Adipocyte (in vitro differentiated cells): Measurements from ENCODE around the gene ABCA13.

Experiments used
- DNase-seq: peaks from one replicate; pipeline ENCODE4 v3.0.0-alpha.2; 2015; ENCODE audit warnings: low read depth
- H3K27me3 ChIP-seq: replicated peaks from 2 replicates; pipeline ENCODE4 v1.7.0; 2013; ENCODE audit warnings: mild to moderate bottlenecking, low read length, moderate library complexity; ENCODE audit not compliant: control insufficient read depth, insufficient read depth
- H3K36me3 ChIP-seq: 2 replicates; pipeline ENCODE4 v1.7.0; 2013; ENCODE audit warnings: low read length, mild to moderate bottlenecking, moderate library complexity; ENCODE audit not compliant: control insufficient read depth, insufficient read depth, severe bottlenecking
- H3K4me1 ChIP-seq: 2 replicates; pipeline ENCODE4 v1.7.0; 2013; ENCODE audit warnings: mild to moderate bottlenecking, low read length, moderate library complexity; ENCODE audit not compliant: control insufficient read depth, insufficient read depth
- H3K4me3 ChIP-seq: 2 replicates; pipeline ENCODE4 v1.7.0; 2013; ENCODE audit warnings: mild to moderate bottlenecking, low read length, moderate library complexity
- H3K9ac ChIP-seq: 2 replicates; pipeline ENCODE4 v1.7.0; 2013; ENCODE audit warnings: mild to moderate bottlenecking, low read length, moderate library complexity
- H3K9me3 ChIP-seq: 2 replicates; pipeline ENCODE4 v1.7.0; 2013; ENCODE audit warnings: mild to moderate bottlenecking, low read length, moderate library complexity; ENCODE audit not compliant: control insufficient read depth

ABCA13 gene

DNA sequence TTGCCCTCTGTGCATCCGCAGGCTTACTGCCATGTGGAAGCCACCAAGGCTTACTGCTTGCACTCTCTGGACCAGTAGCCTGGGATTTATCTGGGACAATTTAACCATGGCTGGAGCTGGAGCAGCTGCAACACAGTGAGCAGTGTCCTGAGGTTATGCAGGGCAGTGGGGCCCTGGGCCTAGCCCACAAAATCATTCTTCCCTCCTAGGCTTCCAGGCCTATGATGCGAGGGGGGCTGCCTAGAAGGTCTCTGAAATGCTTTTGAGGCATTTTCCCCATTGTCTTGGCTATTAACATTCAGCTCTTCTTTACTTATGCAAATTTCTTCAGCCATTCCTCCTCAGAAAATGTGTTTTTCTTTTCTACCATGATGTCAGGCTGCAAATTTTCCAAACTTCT, 439.4 kb downstream of the ABCA13 start:
- Histone ChIP-seq H3K27me3 (no peaks in the 10 kb centered on the region), H3K4me3 (no peak overlapping the region), H3K9ac (no peak overlapping the region), H3K36me3 (no peaks in the 10 kb centered on the region), H3K9me3 (no peaks in the 10 kb centered on the region), H3K4me1 (no peaks in the 10 kb centered on the region)
- no peak for DNase-seq

DNA sequence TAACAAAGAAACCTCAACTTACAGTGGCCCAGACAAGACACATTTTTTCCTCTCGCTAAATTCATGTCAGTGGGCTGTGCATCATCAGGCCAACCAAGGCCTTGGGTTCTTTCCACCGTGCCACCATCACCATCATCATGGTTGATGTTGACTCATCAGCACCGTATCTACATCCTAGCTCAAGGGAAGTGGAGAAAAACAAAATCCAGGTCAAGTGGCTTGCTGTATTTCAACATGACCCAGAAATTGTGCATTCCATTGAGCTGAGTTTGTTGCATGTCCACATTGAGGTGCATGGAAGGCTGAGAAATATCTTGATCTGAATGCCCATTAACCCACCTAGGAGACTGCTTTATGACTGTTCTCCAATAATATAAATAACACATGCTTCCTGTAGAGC, 440.7 kb downstream of the ABCA13 start:
- H3K4me3 ChIP-seq = no peak overlapping the region
- H3K9me3 ChIP-seq = no peaks in the 10 kb centered on the region
- no peaks in the 10 kb centered on the region for H3K27me3 ChIP-seq
- no peak for DNase-seq
- H3K4me1 ChIP-seq = no peaks in the 10 kb centered on the region
- no peak overlapping the region for H3K9ac ChIP-seq
- no peaks in the 10 kb centered on the region for H3K36me3 ChIP-seq

DNA sequence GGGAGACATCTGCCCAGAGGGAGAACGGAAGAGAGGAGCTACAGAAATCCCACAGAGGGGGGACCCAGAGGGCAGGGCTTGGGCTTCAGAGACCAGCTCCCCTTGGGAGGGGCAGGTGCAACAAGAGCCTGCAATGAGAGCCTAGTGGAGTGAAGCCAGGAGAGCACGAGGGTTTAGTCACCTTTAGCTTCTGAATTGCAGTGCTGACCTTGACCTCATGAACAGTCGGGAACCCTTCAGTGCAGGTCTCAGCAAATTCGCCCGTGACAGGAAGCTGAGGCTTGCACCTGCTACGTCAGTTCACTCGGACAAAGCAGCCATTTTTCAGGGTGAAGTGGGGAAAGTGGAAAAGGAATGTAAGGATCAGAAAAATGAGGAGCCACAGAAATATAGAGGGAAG, 446.2 kb downstream of the ABCA13 start:
- H3K27me3 ChIP-seq = no peaks in the 10 kb centered on the region

DNA sequence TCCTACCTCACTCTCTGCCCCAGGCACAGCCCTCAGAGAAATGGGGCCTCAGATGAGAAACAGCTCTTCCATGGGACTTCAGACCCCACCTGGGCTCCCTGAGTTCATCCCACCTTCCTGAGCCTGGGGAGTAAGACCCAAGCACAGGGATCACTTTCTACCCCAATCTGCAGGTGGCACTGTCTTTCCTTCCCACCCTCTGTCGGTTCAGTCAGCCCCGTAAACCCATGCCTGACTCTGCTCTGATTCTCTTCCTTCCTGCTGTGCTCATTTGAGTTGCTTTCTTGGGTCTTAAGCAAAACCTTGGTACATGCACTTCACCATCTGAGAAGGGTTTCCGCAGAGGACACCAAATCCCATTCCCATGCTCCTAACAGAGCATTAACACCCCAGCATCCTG, 446.7 kb downstream of the ABCA13 start:
- no peaks in the 10 kb centered on the region for H3K4me1 ChIP-seq

More for the DNA sequence above, 446.2 kb downstream of the ABCA13 start:
- H3K4me3 ChIP-seq = no peak overlapping the region
- H3K36me3 ChIP-seq = no peaks in the 10 kb centered on the region
- DNase-seq = no peak
- H3K4me1 ChIP-seq = no peaks in the 10 kb centered on the region
- no peak overlapping the region for H3K9ac ChIP-seq
- H3K9me3 ChIP-seq = no peaks in the 10 kb centered on the region

DNA sequence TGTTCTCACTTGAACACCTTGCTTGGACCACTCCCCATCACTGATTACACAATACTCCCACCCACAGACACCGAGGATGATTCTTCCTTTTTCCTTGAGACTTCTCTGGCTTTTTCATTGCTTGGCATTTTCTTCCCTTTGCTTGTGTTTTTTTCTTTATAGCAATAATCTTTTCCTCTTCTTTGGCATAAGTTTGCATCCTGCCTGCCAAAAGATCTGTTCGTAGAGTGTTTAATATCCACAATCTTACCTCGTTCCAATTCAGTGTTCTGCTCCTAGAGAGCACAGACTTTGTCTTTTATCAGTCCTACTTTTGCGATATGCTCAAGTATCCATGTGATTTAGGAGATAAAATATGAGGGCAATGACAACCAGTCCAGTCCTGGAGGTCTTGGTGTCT, 449.8 kb downstream of the ABCA13 start:
- H3K4me1 ChIP-seq = no peaks in the 10 kb centered on the region

More for the DNA sequence above, 446.7 kb downstream of the ABCA13 start:
- no peak overlapping the region for H3K9ac ChIP-seq
- no peaks in the 10 kb centered on the region for H3K27me3 ChIP-seq
- no peak for DNase-seq
- H3K4me3 ChIP-seq = no peak overlapping the region
- H3K9me3 ChIP-seq = no peaks in the 10 kb centered on the region
- no peaks in the 10 kb centered on the region for H3K36me3 ChIP-seq

DNA sequence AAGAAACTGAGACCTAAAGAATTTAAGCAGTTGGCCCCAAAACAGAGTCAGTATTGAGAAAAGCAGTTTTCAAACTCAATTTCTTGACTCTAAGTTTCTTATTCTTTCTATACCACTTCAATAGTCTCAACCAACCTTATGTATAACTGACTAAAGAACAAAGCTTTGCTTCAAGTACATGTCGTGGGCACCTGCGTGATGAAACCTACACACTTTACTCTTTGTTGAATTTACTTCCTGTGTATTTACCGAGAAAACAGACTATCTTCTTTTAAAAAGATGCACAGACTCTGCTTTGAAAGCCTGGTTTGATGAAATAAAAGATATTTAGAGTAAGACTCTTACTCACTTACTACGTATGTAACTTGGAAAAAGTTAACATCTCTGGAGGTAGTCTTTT, 455.9 kb downstream of the ABCA13 start:
- DNase-seq = no peak
- no peaks in the 10 kb centered on the region for H3K4me1 ChIP-seq

More for the DNA sequence above, 449.8 kb downstream of the ABCA13 start:
- DNase-seq = no peak
- Histone ChIP-seq H3K9me3 (peaks cover 5% of the 10 kb centered on the region), H3K4me3 (no peak overlapping the region), H3K9ac (no peak overlapping the region), H3K36me3 (no peaks in the 10 kb centered on the region), H3K27me3 (no peaks in the 10 kb centered on the region)

DNA sequence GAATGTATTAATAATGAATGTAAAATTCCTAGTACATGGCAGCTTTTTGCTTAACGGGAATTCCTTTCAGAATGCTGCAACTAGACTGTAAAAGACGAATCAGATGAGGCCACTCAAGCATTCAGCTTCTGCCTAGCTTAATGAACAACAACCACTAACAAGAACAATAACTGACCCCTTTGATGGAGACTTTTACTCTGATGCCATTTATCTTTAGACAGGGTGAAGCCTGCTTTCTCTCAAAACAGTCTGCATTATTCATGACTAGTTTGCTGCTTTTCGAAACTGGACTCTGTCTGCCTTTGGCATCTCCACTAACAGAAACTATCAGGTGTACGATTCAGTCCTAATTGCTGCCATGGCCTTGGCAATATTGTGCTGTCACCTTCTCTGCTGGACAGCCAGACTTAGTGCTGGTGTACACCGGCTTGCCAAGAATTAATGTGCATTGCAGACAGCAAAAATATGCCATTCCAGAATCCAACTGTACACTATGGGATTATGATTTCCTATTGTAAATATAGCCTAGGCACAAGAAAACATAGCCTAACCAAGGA, 457.6 kb downstream of the ABCA13 start:
- H3K9me3 ChIP-seq = no peaks in the 10 kb centered on the region
- no peak overlapping the region for H3K9ac ChIP-seq
- no peaks in the 10 kb centered on the region for H3K4me1 ChIP-seq
- H3K4me3 ChIP-seq = no peak overlapping the region
- H3K27me3 ChIP-seq = peaks cover 3% of the 10 kb centered on the region
- no peak for DNase-seq
- H3K36me3 ChIP-seq = no peaks in the 10 kb centered on the region

More for the DNA sequence above, 455.9 kb downstream of the ABCA13 start:
- no peak overlapping the region for H3K4me3 ChIP-seq
- H3K9me3 ChIP-seq = peaks cover 5% of the 10 kb centered on the region
- H3K9ac ChIP-seq = no peak overlapping the region
- no peaks in the 10 kb centered on the region for H3K36me3 ChIP-seq
- peaks cover 3% of the 10 kb centered on the region for H3K27me3 ChIP-seq

DNA sequence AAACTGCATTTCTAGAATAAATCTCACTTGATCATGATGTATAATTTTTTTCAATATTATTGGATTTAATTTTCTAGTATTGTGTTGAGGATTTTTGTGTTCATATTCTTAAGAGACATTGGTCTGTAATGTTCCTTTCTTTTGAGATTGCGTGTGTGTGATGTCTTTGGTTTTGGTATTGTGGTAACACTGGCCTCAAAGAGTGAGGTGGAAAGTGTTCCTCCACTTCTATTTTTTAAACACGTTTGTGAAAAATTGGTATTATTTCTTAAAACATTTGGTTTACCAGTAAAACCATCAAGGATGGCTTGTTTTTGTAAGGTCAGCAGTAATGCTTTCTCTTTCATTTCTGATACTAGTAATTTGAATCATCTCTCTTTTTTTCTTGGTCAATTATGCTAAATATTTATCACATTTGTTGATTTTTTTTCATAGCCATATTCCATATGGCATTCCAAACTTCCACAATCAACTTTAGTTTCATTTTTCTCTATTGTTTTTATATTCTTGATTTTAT, 462.9 kb downstream of the ABCA13 start:
- H3K27me3 ChIP-seq = no peaks in the 10 kb centered on the region
- H3K9me3 ChIP-seq = no peaks in the 10 kb centered on the region
- H3K36me3 ChIP-seq = no peaks in the 10 kb centered on the region
- no peak for DNase-seq
- H3K4me1 ChIP-seq = peaks cover 3% of the 10 kb centered on the region
- H3K9ac ChIP-seq = no peak overlapping the region
- H3K4me3 ChIP-seq = no peak overlapping the region

DNA sequence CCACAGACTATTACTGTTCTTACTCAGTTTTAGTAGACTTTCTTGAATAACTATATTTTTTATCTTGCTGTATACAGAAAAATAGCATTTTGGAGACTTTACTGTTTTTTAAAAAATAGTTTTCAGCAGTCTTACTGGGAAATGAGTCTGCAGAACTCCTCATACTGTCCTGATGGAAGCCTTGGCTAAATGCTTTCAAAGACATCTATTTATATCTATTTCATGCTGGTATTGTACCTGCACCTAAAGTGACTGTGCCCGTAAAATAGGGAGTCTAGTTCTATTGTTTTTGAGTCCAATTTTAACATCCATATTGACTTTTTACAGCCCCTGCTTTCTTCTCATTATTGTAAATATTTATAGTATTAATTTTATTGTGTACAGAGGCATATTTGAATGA, 464.5 kb downstream of the ABCA13 start:
- Histone ChIP-seq H3K4me3 (no peak overlapping the region), H3K9ac (no peak overlapping the region), H3K4me1 (peaks cover 3% of the 10 kb centered on the region), H3K27me3 (no peaks in the 10 kb centered on the region), H3K36me3 (no peaks in the 10 kb centered on the region), H3K9me3 (no peaks in the 10 kb centered on the region)
- DNase-seq = no peak

DNA sequence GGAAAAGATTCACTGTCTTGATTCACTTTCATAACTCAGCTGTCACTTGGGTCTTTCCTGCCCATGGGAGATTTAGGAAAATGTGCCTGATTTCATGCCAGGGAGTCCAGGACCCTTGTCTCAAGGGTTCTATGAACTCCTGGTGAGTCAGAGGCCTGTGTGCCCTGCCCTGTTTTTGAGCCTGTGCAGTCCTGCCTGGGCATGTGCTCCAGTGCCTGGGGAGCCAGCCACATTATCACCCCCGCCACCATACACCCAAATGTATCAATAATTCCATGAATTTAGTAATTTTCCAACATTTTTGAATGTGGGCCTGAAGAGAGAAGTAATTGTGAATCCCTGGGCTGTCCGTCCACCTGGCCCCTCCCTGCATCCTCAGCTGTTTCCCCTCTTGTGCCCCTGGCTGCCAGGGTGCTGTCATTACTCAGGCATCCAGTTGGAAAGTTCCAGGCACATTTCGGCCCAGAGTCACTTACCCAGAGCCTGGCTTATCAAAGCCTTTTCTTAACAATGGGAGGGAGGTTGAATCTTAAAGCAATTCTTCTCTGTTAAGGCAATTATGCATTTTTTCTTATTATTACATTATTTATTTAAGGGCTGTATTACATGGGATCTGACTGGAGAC, 465.2 kb downstream of the ABCA13 start:
- no peak for DNase-seq

DNA sequence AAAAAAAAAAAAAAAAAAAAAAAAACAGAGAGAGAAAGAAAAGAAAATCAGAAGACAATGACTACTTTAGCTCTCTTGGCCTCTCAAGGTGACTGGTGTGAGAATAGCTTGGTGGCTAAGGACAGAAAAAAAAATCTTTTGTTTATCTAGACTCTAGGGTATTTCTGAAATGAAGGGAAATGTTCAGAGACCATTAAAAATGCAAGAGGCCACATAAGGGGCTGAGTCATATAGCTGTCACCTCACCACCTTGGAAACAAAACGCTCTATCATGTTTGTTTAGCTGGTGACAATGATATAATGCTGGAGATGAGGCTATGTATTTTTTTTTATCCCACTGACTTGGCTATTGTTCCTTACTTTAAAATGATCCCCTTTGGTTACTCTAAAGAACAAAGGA, 466.1 kb downstream of the ABCA13 start:
- no peak for DNase-seq
- peaks cover 3% of the 10 kb centered on the region for H3K4me1 ChIP-seq
- H3K27me3 ChIP-seq = no peaks in the 10 kb centered on the region
- no peak overlapping the region for H3K4me3 ChIP-seq
- H3K9me3 ChIP-seq = no peaks in the 10 kb centered on the region
- no peaks in the 10 kb centered on the region for H3K36me3 ChIP-seq
- H3K9ac ChIP-seq = no peak overlapping the region

More for the DNA sequence above, 465.2 kb downstream of the ABCA13 start:
- H3K4me1 ChIP-seq = peaks cover 3% of the 10 kb centered on the region
- no peak overlapping the region for H3K4me3 ChIP-seq
- no peaks in the 10 kb centered on the region for H3K27me3 ChIP-seq
- no peaks in the 10 kb centered on the region for H3K9me3 ChIP-seq
- H3K36me3 ChIP-seq = no peaks in the 10 kb centered on the region
- no peak overlapping the region for H3K9ac ChIP-seq
